GM19193 (cell line): ENCODE measurements around the gene TENM3.

Experiments used
- POLR2A ChIP-seq: IDR thresholded peaks from 4 replicates; pipeline ENCODE4 v1.6.1; 2011; ENCODE audit not compliant: insufficient read depth, insufficient read length; ENCODE audit errors: extremely low read depth

TENM3 gene

DNA sequence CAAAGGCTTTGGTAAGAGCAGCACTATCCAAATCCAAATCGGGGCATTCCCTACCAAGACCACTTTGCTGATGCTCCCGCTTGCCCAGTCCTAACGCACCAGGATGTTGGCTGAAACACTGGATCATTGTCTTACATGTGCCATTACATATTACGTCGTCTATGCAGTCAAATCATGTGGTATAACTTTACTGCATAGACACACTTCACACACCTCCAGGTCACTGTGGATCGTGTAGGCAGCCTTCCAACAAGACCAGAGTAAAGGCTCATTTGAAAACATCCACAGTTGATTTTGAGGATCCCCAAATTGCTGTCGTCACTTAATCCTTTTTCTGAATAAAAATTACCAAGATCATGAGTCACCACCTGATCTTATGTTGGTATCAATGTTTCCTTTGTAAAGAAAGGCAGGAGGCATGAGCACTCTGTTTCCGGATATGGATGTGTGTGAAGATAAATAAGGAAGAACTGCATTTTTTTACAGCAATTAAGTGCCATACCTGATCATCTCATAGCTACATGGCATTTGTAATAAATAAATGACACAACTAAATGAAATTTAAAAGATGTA lies 18.5 kb downstream of the TENM3 start:
- no peak for TF ChIP-seq POLR2A

GRCh38 chr4:182263562-182263961 lies 20.4 kb downstream of the TENM3 start:
- TF ChIP-seq POLR2A: no peak

GRCh38 chr4:182264139-182264752 lies 21.0 kb downstream of the TENM3 start:
- TF ChIP-seq POLR2A: no peak

DNA sequence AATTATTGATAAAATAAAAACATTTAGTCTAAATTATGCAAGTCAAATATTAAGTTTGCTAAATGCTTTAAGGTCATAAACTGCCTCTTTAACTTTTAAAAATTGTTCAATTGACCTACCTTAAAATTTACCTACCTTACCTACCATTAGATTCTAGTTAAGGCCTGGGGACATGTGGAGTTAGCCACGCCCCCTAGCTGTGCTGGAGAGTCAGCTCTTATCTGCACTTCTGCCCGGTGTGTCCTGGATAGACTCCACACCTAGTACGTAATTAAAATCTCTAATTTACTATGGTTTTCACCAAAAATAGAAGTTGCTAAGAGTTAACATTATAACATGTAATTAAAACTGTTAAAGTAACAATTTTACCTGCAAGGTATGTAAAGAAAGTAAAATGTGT lies 22.7 kb downstream of the TENM3 start:
- TF ChIP-seq POLR2A: no peak

- TF ChIP-seq POLR2A: no peak
These were observed 23.8 kb downstream of the TENM3 start for GRCh38 chr4:182267048-182267447.

- TF ChIP-seq POLR2A: no peak
These were observed 25.8 kb downstream of the TENM3 start for GRCh38 chr4:182268966-182269365.

DNA sequence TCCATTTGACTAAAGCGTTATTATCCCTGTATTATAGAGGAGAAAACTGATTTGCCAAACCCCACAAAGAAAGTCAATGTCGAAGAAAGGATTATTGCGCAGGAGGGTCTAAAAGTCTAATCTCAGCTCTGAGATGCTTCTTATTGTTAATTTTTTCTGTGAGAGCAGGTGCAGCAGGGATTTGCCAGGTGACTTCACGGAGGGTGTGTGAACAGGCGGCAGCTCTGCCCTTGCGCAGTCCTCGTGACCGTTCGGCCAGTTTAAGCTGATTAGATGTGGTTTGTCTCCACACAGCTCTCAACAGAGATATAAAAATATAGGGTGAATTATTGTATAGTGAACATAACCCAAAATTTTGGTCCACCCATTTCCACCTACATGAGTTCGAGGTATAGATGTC lies 28.5 kb downstream of the TENM3 start:
- no peak for TF ChIP-seq POLR2A

GRCh38 chr4:182272151-182272550 lies 28.9 kb downstream of the TENM3 start:
- no peak for TF ChIP-seq POLR2A

DNA sequence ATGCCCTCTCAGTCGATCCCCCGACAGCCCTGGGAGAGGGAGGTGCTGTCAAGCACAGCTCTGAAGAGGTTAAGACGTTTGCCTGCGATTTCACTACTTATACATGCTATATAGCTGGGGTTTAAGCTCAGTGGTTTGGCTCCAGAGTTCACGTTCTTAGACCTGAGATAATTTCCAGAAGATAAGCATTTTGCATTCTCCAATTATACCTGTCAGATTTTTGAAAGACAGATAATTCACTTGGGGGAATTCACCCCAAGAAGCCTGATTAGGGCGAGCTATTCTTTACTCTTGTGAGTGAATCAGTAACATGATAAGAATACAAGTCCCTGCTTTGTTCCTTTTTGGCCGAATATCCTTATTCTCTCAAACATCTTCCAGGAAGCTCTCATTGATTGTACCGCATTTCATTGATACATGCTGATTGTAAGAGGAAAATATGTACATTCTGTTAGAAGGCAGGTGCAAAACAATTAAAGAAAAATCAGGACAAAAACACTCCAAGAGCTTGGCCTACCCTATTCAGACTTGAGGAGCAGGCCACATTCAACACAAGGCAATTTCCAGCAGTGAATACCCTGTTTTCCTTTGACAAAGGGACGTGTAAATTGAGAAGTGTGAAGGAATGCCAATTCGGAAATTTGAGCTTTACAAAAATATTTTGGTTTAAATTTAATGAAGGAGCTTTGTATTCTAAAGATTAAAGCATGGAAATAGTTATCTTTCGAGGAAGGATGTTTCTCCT lies 30.2 kb downstream of the TENM3 start:
- TF ChIP-seq POLR2A: no peak

GRCh38 chr4:182276210-182277109 lies 33.3 kb downstream of the TENM3 start:
- no peak for TF ChIP-seq POLR2A

- TF ChIP-seq POLR2A: no peak
These were observed 34.2 kb downstream of the TENM3 start for GRCh38 chr4:182277377-182277776.

GRCh38 chr4:182278729-182279128 lies 35.5 kb downstream of the TENM3 start:
- TF ChIP-seq POLR2A: no peak

DNA sequence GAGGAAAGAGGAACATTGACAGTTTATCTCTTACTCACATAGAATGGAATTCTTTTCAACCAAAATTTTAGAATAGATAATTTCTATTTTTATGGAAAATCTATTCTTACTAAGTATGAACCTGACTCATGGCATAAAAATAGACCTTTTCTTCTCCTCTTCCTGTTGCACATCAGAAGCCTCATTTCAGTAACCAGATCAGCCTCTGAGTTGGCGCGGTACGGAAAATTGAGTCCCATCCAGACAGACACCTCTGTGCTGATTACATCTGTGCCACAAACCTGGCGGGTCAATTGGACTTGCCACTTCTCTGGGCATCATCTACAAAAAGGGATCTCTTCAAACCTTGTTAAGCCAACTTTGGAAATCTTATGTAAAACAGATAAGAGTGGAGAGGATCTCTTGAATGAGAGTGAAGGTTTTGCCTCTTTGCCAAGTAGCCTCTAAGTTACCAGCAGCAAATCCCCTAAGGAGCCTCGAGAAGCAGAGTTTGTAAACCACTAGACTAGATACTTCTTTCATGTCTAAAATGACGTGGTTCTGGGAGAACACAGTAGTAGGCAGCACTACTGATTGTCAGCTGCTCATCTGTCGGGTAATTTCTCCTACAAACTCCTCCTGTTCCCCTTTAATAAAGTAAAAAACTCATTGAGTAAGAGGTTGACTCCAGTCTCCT lies 37.4 kb downstream of the TENM3 start:
- TF ChIP-seq POLR2A: no peak

- TF ChIP-seq POLR2A: no peak
These were observed 42.8 kb downstream of the TENM3 start for GRCh38 chr4:182286035-182286434.

- no peak for TF ChIP-seq POLR2A
These were observed 43.7 kb downstream of the TENM3 start for GRCh38 chr4:182286931-182287330.
